ENCODE measurements around the gene CDADC1. TPM values are rescaled to one million over a fixed set of nuclear protein-coding genes. Genes with fewer than 3 reads are reported as not detected.

Gene CDADC1
- total and polyA plus RNA-seq, 2 experiments from 2014 or later = 1.3 to 9.3 TPM

DNA sequence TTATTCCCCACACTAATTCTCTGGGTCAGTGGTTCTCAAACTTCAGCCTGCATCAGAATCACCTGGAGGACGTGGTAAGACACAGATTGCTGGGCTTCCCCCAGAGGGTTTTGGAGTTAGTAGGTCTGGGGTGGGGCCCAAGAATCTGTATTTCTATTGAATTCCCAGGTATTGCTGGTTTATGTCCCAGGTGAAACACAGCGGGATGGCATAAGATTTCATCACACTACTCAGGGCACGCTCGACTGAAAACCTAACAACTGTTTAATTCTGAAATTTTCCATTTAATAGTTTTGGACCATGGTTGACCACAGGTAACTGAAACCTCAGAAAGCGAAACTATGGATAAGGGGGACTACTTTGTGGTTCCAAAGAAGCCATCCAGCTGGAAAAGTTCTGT lies 21.1 kb upstream of the CDADC1 start:
- Histone ChIP-seq H3K36me3 (ENCODE audit: insufficient read depth) (no peaks in the 10 kb centered on the region), H4K20me1 (replicated peaks; ENCODE audit: insufficient read depth) (no peaks in the 10 kb centered on the region), H3K4me2 (no peak overlapping the region), H3K27ac (ENCODE audit: low read depth) (no peak overlapping the region), H3K9me2 (ENCODE audit: insufficient read depth) (no peaks in the 10 kb centered on the region), H3F3A (replicated peaks; ENCODE audit: low read depth) (peaks cover under 1% of the 10 kb centered on the region; the same call in 1 of the 2 replicates), H3K79me2 (replicated peaks; ENCODE audit: insufficient read depth) (no peaks in the 10 kb centered on the region), H3K4me3 (no peak overlapping the region), H3K27me3 (ENCODE audit: insufficient read depth) (peaks cover 35% of the 10 kb centered on the region), H2AFZ (no peak overlapping the region), H3K4me1 (ENCODE audit: insufficient read depth) (peaks cover 3% of the 10 kb centered on the region; the same call in 1 of the 2 replicates)
- Mint-ChIP-seq H3K36me3 (ENCODE audit: low read depth) (no peaks in the 10 kb centered on the region; the same call in 2 of the 3 replicates), H3K9me3 (no peaks in the 10 kb centered on the region; the same call in 2 of the 3 replicates), H3K4me3 (no peak overlapping the region), H3K27ac (no peak overlapping the region), H3K4me1 (peaks cover 7% of the 10 kb centered on the region), H3K27me3 (ENCODE audit: insufficient read depth, low read depth, poor library complexity) (peaks cover 21% of the 10 kb centered on the region)
- TF ChIP-seq JUNB (IDR thresholded peaks at IDR 0.05; ENCODE audit: unreplicated experiment) (no peak), REST (IDR thresholded peaks at IDR 0.05; ENCODE audit: unreplicated experiment) (no peak), POLR2AphosphoS5 (IDR thresholded peaks at IDR 0.05; ENCODE audit: low read depth) (no peak), NANOG (IDR thresholded peaks at IDR 0.05; ENCODE audit: borderline replicate concordance) (no peak)
- TF ChIP-seq, protein P1, sequence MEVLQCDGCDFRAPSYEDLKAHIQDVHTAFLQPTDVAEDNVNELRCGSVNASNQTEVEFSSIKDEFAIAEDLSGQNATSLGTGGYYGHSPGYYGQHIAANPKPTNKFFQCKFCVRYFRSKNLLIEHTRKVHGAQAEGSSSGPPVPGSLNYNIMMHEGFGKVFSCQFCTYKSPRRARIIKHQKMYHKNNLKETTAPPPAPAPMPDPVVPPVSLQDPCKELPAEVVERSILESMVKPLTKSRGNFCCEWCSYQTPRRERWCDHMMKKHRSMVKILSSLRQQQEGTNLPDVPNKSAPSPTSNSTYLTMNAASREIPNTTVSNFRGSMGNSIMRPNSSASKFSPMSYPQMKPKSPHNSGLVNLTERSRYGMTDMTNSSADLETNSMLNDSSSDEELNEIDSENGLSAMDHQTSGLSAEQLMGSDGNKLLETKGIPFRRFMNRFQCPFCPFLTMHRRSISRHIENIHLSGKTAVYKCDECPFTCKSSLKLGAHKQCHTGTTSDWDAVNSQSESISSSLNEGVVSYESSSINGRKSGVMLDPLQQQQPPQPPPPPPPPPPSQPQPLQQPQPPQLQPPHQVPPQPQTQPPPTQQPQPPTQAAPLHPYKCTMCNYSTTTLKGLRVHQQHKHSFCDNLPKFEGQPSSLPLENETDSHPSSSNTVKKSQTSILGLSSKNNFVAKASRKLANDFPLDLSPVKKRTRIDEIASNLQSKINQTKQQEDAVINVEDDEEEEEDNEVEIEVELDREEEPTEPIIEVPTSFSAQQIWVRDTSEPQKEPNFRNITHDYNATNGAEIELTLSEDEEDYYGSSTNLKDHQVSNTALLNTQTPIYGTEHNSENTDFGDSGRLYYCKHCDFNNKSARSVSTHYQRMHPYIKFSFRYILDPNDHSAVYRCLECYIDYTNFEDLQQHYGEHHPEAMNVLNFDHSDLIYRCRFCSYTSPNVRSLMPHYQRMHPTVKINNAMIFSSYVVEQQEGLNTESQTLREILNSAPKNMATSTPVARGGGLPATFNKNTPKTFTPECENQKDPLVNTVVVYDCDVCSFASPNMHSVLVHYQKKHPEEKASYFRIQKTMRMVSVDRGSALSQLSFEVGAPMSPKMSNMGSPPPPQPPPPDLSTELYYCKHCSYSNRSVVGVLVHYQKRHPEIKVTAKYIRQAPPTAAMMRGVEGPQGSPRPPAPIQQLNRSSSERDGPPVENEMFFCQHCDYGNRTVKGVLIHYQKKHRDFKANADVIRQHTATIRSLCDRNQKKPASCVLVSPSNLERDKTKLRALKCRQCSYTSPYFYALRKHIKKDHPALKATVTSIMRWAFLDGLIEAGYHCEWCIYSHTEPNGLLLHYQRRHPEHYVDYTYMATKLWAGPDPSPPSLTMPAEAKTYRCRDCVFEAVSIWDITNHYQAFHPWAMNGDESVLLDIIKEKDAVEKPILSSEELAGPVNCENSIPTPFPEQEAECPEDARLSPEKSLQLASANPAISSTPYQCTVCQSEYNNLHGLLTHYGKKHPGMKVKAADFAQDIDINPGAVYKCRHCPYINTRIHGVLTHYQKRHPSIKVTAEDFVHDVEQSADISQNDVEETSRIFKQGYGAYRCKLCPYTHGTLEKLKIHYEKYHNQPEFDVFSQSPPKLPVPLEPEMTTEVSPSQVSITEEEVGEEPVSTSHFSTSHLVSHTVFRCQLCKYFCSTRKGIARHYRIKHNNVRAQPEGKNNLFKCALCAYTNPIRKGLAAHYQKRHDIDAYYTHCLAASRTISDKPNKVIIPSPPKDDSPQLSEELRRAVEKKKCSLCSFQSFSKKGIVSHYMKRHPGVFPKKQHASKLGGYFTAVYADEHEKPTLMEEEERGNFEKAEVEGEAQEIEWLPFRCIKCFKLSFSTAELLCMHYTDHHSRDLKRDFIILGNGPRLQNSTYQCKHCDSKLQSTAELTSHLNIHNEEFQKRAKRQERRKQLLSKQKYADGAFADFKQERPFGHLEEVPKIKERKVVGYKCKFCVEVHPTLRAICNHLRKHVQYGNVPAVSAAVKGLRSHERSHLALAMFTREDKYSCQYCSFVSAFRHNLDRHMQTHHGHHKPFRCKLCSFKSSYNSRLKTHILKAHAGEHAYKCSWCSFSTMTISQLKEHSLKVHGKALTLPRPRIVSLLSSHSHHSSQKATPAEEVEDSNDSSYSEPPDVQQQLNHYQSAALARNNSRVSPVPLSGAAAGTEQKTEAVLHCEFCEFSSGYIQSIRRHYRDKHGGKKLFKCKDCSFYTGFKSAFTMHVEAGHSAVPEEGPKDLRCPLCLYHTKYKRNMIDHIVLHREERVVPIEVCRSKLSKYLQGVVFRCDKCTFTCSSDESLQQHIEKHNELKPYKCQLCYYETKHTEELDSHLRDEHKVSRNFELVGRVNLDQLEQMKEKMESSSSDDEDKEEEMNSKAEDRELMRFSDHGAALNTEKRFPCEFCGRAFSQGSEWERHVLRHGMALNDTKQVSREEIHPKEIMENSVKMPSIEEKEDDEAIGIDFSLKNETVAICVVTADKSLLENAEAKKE (CRISPR knock-in tag; IDR thresholded peaks at IDR 0.05) = no peak
- no peak for ATAC-seq
- no peak for DNase-seq (ENCODE audit: low spot score)
